Liver (tissue), 9 donors: ENCODE data around the gene STK36. TPM values are rescaled to one million over a fixed set of nuclear protein-coding genes. Genes with fewer than 3 reads are reported as not detected.

Experiments used
- DNase-seq: peaks from one replicate; pipeline ENCODE4 v3.0.0-alpha.2; 2017; ENCODE audit warnings: low spot score
- H3K27ac ChIP-seq, 2 donors: one replicate each; pipeline ENCODE4 v1.7.0; 2013; ENCODE audit warnings: inconsistent platforms in 2 of 2, low read length in 2 of 2, control low read depth in 1 of 2, low read depth in 1 of 2, mild to moderate bottlenecking in 1 of 2
- H3K27me3 ChIP-seq, 4 donors: one replicate each; pipeline versions ENCODE4 v1.6.1 to v1.7.0; 2013; ENCODE audit warnings: low read length in 3 of 4, inconsistent platforms in 1 of 4, mild to moderate bottlenecking in 1 of 4, moderate library complexity in 1 of 4; ENCODE audit not compliant: control insufficient read depth in 4 of 4, insufficient read depth in 4 of 4
- H3K36me3 ChIP-seq, 4 donors: one replicate each; pipeline versions ENCODE4 v1.6.1 to v1.7.0; 2013; ENCODE audit warnings: low read length in 3 of 4, mild to moderate bottlenecking in 3 of 4, low read depth in 1 of 4, moderate library complexity in 1 of 4; ENCODE audit not compliant: control insufficient read depth in 4 of 4, insufficient read depth in 3 of 4
- H3K4me1 ChIP-seq, 4 donors: one replicate each; pipeline versions ENCODE4 v1.6.1 to v1.7.0; 2013; ENCODE audit warnings: low read length in 3 of 4, mild to moderate bottlenecking in 3 of 4, moderate library complexity in 1 of 4; ENCODE audit not compliant: control insufficient read depth in 4 of 4, insufficient read depth in 4 of 4
- H3K4me3 ChIP-seq, 3 donors: one replicate each; pipeline versions ENCODE4 v1.6.1 to v1.7.0; 2013; ENCODE audit warnings: low read length in 3 of 3, control low read depth in 1 of 3, low read depth in 1 of 3, mild to moderate bottlenecking in 1 of 3
- H3K9ac ChIP-seq, 2 donors: one replicate each; pipeline ENCODE4 v1.7.0; 2013; ENCODE audit warnings: low read length in 2 of 2, mild to moderate bottlenecking in 2 of 2, moderate library complexity in 2 of 2, control low read depth in 1 of 2, low read depth in 1 of 2
- H3K9me3 ChIP-seq, 4 donors: one replicate each; pipeline versions ENCODE4 v1.6.1 to v1.7.0; 2013; ENCODE audit warnings: low read length in 3 of 4; ENCODE audit not compliant: control insufficient read depth in 4 of 4
- EGR1 ChIP-seq, 2 donors: IDR thresholded peaks; 2 replicates each; pipeline ENCODE4 v1.6.1; 2016 to 2018; ENCODE audit warnings: antibody characterized with exemption in 2 of 2, low read depth in 2 of 2
- FOXA1 ChIP-seq: IDR thresholded peaks from 2 replicates; pipeline ENCODE4 v1.6.1; 2016; ENCODE audit warnings: antibody characterized with exemption
- FOXA2 ChIP-seq: IDR thresholded peaks from 2 replicates; pipeline ENCODE4 v1.6.1; 2016; ENCODE audit warnings: antibody characterized with exemption
- GABPA ChIP-seq, 2 donors: IDR thresholded peaks in 1 of 2; conservative IDR thresholded peaks in 1 of 2; 2 replicates each; pipeline ENCODE4 v1.6.1; 2016; ENCODE audit warnings: antibody characterized with exemption in 2 of 2, mild to moderate bottlenecking in 1 of 2, moderate library complexity in 1 of 2
- HNF4A ChIP-seq, 2 donors: conservative IDR thresholded peaks; 2 replicates each; pipeline ENCODE4 v1.6.1; 2016; ENCODE audit warnings: antibody characterized with exemption in 2 of 2, mild to moderate bottlenecking in 2 of 2
- HNF4G ChIP-seq: IDR thresholded peaks from 2 replicates; pipeline ENCODE4 v1.6.1; 2016; ENCODE audit warnings: antibody characterized with exemption
- JUND ChIP-seq, 2 donors: IDR thresholded peaks; 2 replicates each; pipeline ENCODE4 v1.6.1; 2016; ENCODE audit warnings: antibody characterized with exemption in 2 of 2
- NR2F2 ChIP-seq: IDR thresholded peaks from 2 replicates; pipeline ENCODE4 v1.6.1; 2016; ENCODE audit warnings: antibody characterized with exemption
- RAD21 ChIP-seq, 2 donors: IDR thresholded peaks; 2 replicates each; pipeline ENCODE4 v1.6.1; 2016; ENCODE audit warnings: antibody characterized with exemption in 2 of 2, mild to moderate bottlenecking in 2 of 2
- RXRA ChIP-seq, 2 donors: IDR thresholded peaks; 2 replicates each; pipeline ENCODE4 v1.6.1; 2017 to 2018; ENCODE audit warnings: antibody characterized with exemption in 2 of 2, mild to moderate bottlenecking in 1 of 2
- SP1 ChIP-seq: IDR thresholded peaks from 2 replicates; pipeline ENCODE4 v1.6.1; 2018; ENCODE audit warnings: antibody characterized with exemption, mild to moderate bottlenecking
- TAF1 ChIP-seq: conservative IDR thresholded peaks from 2 replicates; pipeline ENCODE4 v1.6.1; 2016; ENCODE audit warnings: antibody characterized with exemption, mild to moderate bottlenecking
- YY1 ChIP-seq: IDR thresholded peaks from 2 replicates; pipeline ENCODE4 v1.6.1; 2016; ENCODE audit warnings: antibody characterized with exemption, mild to moderate bottlenecking
- WGBS: extraction: QIAGEN DNeasy Blood & Tissue Kit; methylation state at CpG from one replicate; pipeline ENCODE4 v1.1.7; 2013; 5-methylcytosine and 5-hydroxymethylcytosine counted together
- polyA plus RNA-seq, 2 donors: library from polyadenylated mRNA; stranded (reverse) in 1 of 2; unstranded in 1 of 2; fragments of 200-250 nt in 1 of 2; fragments of >200 nt in 1 of 2; fragmentation: Nextera tagmentation in 1 of 2; extraction: Ambion mirVana in 1 of 2; gene quantifications; one replicate each; pipeline versions ENCODE4 v1.2.1 to v1.2.3, GENCODE V29; 2013 to 2015
- total RNA-seq, 2 donors: library from RNA; depleted of rRNA; stranded (reverse); fragments of >200 nt; gene quantifications; one replicate each; pipeline ENCODE4 v1.2.3, GENCODE V29; 2014
- TF ChIP-seq, protein P1 (sequence below): IDR thresholded peaks from 2 replicates; pipeline ENCODE4 v1.6.1; 2016; ENCODE audit warnings: antibody characterized with exemption
- TF ChIP-seq, protein P2 (sequence below): IDR thresholded peaks from 2 replicates; pipeline ENCODE4 v1.6.1; 2016; ENCODE audit warnings: antibody characterized with exemption, mild to moderate bottlenecking
- TF ChIP-seq, protein P3 (sequence below): IDR thresholded peaks from 2 replicates; pipeline ENCODE4 v1.6.1; 2016; ENCODE audit warnings: antibody characterized with exemption
- TF ChIP-seq, protein P4 (sequence below): IDR thresholded peaks from 2 replicates; pipeline ENCODE4 v1.6.1; 2016; ENCODE audit warnings: antibody characterized with exemption
- TF ChIP-seq, protein P5 (sequence below): fragments of 150-350 bp; IDR thresholded peaks from 2 replicates; pipeline ENCODE4 v1.5.1; 2017; ENCODE audit warnings: improper control_type of control experiment, low read depth, low read length; ENCODE audit not compliant: missing input control
- donor health status: healthy.
- donor health status: healthy.
- donor health status: healthy.
- donor health status: healthy.
- donor health status: healthy.

Gene STK36
- total and polyA plus RNA-seq, 4 donors, result 5.1 to 17.2 (median 7.0) TPM

DNA sequence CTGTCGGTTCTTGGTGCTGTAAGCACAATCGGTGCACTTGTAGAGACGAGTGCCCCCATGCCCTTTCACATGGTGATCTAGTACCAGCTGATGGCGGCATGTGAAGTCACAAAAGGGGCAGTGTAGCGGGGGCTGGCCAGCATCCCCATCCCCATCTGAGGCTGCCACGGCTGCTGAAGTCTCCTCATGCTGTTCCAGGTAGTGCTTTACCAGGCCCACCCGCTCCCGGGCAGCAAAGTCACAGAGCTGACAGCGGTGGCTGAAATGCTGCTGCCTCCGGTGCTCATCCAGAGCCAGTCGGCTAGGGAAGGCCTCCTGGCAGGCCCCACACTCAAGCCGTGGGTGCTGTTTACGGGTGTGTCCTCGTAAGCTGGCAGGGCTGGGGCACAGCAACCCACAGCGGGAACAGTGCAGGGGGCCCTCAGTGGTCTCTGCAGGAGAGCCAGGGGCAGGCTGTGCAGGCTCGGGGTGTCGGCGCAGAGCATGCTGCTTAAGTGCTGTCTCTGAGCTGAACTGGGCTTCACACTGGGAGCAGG, 29.7 kb upstream of the STK36 start:
- TF ChIP-seq FOXA1 (no peak), YY1 (no peak)
- Histone ChIP-seq H3K9me3 (no peaks in the 10 kb centered on the region), H3K27ac (no peak overlapping the region), H3K27me3 (no peaks in the 10 kb centered on the region), H3K4me3 (no peak overlapping the region), H3K9ac (no peak overlapping the region), H3K36me3 (peaks cover 18 to 68% (median 34%) of the 10 kb centered on the region in 4 donors), H3K4me1 (peaks cover 0 to 22% (median 17%) of the 10 kb centered on the region in 4 donors)
- DNase-seq, result no peak
- WGBS, result 96% methylated on average over 18 of the region's 18 CpGs

DNA sequence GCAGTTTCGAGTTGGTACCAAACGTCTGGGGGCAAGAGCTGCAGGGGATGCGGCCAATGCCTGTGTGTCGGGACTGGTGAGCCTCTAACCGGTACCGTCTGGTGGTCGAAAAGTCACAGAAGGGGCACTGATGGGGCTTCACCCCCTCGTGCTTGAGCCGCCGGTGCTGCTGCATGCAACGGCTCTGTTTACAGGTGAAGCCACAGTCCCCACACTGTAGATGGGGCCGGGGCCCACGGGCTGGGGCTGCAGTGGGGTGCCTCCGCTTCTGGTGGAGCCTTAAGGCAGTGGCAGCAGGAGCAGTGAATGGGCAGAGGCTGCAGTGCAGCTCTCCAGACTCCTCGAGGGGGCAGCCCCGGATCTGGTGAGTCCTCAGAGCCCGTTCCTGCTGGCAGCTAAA, 29.1 kb upstream of the STK36 start:
- 94% methylated on average over 17 of the region's 17 CpGs for WGBS

More for the DNA sequence above, 29.1 kb upstream of the STK36 start:
- no peak for DNase-seq
- Histone ChIP-seq H3K4me3 (no peak overlapping the region), H3K27me3 (no peaks in the 10 kb centered on the region), H3K36me3 (peaks cover 16 to 66% (median 31%) of the 10 kb centered on the region in 4 donors), H3K9me3 (no peaks in the 10 kb centered on the region), H3K4me1 (peaks cover 0 to 22% (median 17%) of the 10 kb centered on the region in 4 donors), H3K9ac (no peak overlapping the region), H3K27ac (no peak overlapping the region)
- no peak for TF ChIP-seq HNF4A (conservative IDR thresholded peaks at IDR 0.05)
- no peak for TF ChIP-seq FOXA2
- TF ChIP-seq FOXA1, result no peak
- no peak for TF ChIP-seq HNF4G
- TF ChIP-seq JUND (IDR thresholded peaks at IDR 0.05), result no peak
- TF ChIP-seq RAD21 (IDR thresholded peaks at IDR 0.05), result no peak
- TF ChIP-seq, protein P1, sequence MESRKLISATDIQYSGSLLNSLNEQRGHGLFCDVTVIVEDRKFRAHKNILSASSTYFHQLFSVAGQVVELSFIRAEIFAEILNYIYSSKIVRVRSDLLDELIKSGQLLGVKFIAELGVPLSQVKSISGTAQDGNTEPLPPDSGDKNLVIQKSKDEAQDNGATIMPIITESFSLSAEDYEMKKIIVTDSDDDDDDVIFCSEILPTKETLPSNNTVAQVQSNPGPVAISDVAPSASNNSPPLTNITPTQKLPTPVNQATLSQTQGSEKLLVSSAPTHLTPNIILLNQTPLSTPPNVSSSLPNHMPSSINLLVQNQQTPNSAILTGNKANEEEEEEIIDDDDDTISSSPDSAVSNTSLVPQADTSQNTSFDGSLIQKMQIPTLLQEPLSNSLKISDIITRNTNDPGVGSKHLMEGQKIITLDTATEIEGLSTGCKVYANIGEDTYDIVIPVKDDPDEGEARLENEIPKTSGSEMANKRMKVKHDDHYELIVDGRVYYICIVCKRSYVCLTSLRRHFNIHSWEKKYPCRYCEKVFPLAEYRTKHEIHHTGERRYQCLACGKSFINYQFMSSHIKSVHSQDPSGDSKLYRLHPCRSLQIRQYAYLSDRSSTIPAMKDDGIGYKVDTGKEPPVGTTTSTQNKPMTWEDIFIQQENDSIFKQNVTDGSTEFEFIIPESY, result no peak
- no peak for TF ChIP-seq EGR1 (IDR thresholded peaks at IDR 0.05; ENCODE audit: low read depth in 2 of 2)
- TF ChIP-seq GABPA (IDR thresholded peaks at IDR 0.05 in 1 of 2, conservative IDR thresholded peaks at IDR 0.05 in 1 of 2), result no peak
- TF ChIP-seq YY1, result no peak
- TF ChIP-seq, protein P2, sequence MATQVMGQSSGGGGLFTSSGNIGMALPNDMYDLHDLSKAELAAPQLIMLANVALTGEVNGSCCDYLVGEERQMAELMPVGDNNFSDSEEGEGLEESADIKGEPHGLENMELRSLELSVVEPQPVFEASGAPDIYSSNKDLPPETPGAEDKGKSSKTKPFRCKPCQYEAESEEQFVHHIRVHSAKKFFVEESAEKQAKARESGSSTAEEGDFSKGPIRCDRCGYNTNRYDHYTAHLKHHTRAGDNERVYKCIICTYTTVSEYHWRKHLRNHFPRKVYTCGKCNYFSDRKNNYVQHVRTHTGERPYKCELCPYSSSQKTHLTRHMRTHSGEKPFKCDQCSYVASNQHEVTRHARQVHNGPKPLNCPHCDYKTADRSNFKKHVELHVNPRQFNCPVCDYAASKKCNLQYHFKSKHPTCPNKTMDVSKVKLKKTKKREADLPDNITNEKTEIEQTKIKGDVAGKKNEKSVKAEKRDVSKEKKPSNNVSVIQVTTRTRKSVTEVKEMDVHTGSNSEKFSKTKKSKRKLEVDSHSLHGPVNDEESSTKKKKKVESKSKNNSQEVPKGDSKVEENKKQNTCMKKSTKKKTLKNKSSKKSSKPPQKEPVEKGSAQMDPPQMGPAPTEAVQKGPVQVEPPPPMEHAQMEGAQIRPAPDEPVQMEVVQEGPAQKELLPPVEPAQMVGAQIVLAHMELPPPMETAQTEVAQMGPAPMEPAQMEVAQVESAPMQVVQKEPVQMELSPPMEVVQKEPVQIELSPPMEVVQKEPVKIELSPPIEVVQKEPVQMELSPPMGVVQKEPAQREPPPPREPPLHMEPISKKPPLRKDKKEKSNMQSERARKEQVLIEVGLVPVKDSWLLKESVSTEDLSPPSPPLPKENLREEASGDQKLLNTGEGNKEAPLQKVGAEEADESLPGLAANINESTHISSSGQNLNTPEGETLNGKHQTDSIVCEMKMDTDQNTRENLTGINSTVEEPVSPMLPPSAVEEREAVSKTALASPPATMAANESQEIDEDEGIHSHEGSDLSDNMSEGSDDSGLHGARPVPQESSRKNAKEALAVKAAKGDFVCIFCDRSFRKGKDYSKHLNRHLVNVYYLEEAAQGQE, result no peak
- TF ChIP-seq SP1, result no peak
- TF ChIP-seq, protein P3, sequence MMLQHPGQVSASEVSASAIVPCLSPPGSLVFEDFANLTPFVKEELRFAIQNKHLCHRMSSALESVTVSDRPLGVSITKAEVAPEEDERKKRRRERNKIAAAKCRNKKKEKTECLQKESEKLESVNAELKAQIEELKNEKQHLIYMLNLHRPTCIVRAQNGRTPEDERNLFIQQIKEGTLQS, result no peak
- TF ChIP-seq, protein P4, sequence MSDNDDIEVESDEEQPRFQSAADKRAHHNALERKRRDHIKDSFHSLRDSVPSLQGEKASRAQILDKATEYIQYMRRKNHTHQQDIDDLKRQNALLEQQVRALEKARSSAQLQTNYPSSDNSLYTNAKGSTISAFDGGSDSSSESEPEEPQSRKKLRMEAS, result no peak
- no peak for TF ChIP-seq RXRA (IDR thresholded peaks at IDR 0.05)
- TF ChIP-seq, protein P5, sequence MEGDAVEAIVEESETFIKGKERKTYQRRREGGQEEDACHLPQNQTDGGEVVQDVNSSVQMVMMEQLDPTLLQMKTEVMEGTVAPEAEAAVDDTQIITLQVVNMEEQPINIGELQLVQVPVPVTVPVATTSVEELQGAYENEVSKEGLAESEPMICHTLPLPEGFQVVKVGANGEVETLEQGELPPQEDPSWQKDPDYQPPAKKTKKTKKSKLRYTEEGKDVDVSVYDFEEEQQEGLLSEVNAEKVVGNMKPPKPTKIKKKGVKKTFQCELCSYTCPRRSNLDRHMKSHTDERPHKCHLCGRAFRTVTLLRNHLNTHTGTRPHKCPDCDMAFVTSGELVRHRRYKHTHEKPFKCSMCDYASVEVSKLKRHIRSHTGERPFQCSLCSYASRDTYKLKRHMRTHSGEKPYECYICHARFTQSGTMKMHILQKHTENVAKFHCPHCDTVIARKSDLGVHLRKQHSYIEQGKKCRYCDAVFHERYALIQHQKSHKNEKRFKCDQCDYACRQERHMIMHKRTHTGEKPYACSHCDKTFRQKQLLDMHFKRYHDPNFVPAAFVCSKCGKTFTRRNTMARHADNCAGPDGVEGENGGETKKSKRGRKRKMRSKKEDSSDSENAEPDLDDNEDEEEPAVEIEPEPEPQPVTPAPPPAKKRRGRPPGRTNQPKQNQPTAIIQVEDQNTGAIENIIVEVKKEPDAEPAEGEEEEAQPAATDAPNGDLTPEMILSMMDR, result no peak
- TF ChIP-seq TAF1, result no peak
- TF ChIP-seq NR2F2, result no peak
